MCF 10A (cell line): Measurements from ENCODE around the gene KCNMA1. TPM values are rescaled to one million over a fixed set of nuclear protein-coding genes. Genes with fewer than 3 reads are reported as not detected.
A peak's percentile ranks its signal among the peaks of the same experiment; 100 is the strongest.

Experiments
- BruUV-seq: library from RNA; stranded (reverse); fragments of 400-500 nt; replicated peaks from 2 replicates; lab custom pipeline; 2021; lab: Mats Ljungman, UMichigan
- CTCF ChIA-PET: fragments of 300-600 bp; sonication (Branson Sonifier 250); formaldehyde crosslinking; extraction: SDS; loops from one replicate; lab custom pipeline; 2021; ENCODE audit warnings: antibody characterized with exemption, inconsistent platforms; lab: Yijun Ruan, JAX
- POLR2A ChIA-PET: fragments of 300-600, 350-650 bp; sonication (Branson Sonifier 250); formaldehyde crosslinking; extraction: SDS; loops from one replicate; lab custom pipeline; 2020; ENCODE audit warnings: antibody characterized with exemption, inconsistent platforms; lab: Yijun Ruan, JAX
- DNase-seq: peaks from one replicate; pipeline ENCODE4 v3.0.0-alpha.2; 2018; ENCODE audit not compliant: unreplicated experiment
- H3K27ac Mint-ChIP-seq: one replicate; pipeline ENCODE4 v1.8.0; 2022; ENCODE audit warnings: mild to moderate bottlenecking, low read depth, mixed read lengths; ENCODE audit not compliant: unreplicated experiment
- H3K27me3 Mint-ChIP-seq: one replicate; pipeline ENCODE4 v1.8.0; 2022; ENCODE audit warnings: mixed read lengths; ENCODE audit not compliant: insufficient read depth, unreplicated experiment
- H3K36me3 Mint-ChIP-seq: one replicate; pipeline ENCODE4 v1.8.0; 2022; ENCODE audit warnings: mild to moderate bottlenecking, moderate library complexity, mixed read lengths; ENCODE audit not compliant: insufficient read depth, unreplicated experiment
- H3K4me1 Mint-ChIP-seq: one replicate; pipeline ENCODE4 v1.8.0; 2022; ENCODE audit warnings: mixed read lengths; ENCODE audit not compliant: insufficient read depth, unreplicated experiment
- H3K4me3 Mint-ChIP-seq: one replicate; pipeline ENCODE4 v1.8.0; 2022; ENCODE audit warnings: mild to moderate bottlenecking, moderate library complexity, mixed read lengths; ENCODE audit not compliant: unreplicated experiment
- H3K9me3 Mint-ChIP-seq: one replicate; pipeline ENCODE4 v1.8.0; 2022; ENCODE audit warnings: mixed read lengths; ENCODE audit not compliant: unreplicated experiment
- CTCF ChIP-seq: fragments of 200-600 bp; IDR thresholded peaks from one replicate; pipeline ENCODE4 v1.8.0; 2022; ENCODE audit warnings: antibody characterized with exemption, mild to moderate bottlenecking; ENCODE audit not compliant: unreplicated experiment
- intact Hi-C: fragments of 100-400 bp; cut with micrococcal nuclease; formaldehyde crosslinking; loops from 2 replicates; pipeline ENCODE4 v1.14.1; 2022
- total RNA-seq: library from RNA; stranded (reverse); gene quantifications from 2 replicates; pipeline ENCODE4 v1.2.3, GENCODE V29; 2022

Gene KCNMA1
- total RNA-seq, 1 experiment from 2014 or later: 7.5 TPM

- no peak overlapping the region for H3K27ac Mint-ChIP-seq
- BruUV-seq: no TSS peak
- DNase-seq: no peak
- no peaks in the 10 kb centered on the region for H3K9me3 Mint-ChIP-seq
- TF ChIP-seq CTCF: no peak
- no peaks in the 10 kb centered on the region for H3K36me3 Mint-ChIP-seq
- intact Hi-C loops: no loop called here
- no peaks in the 10 kb centered on the region for H3K4me1 Mint-ChIP-seq
- H3K4me3 Mint-ChIP-seq: no peak overlapping the region
- ChIA-PET CTCF (no interaction called here), POLR2A (no interaction called here)
- H3K27me3 Mint-ChIP-seq: no peaks in the 10 kb centered on the region
Measured at GRCh38 chr10:76954838-76955237, 682.8 kb downstream of the KCNMA1 start.

DNA sequence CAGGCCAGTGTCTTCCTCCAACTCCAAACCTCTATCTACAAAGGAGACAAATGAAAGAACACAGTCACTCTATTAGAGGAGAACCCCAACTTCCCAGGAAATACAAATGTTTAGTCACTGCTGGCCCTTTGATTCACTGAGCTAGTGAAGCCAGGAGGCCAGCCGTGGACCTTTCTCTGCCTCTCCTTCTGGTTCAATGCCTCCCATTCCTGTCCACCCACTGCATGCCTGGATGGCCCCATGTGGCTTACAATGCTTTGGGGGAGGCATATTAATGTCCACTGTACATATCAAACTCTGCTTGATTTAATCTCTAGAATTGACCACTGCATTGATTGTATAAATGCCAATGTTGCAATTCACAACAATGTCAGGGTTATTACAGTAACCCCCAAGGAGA lies 687.3 kb downstream of the KCNMA1 start:
- DNase-seq: no peak
- BruUV-seq: no TSS peak
- Mint-ChIP-seq H3K36me3 (no peaks in the 10 kb centered on the region), H3K4me3 (no peak overlapping the region), H3K4me1 (no peaks in the 10 kb centered on the region), H3K27me3 (no peaks in the 10 kb centered on the region), H3K27ac (no peak overlapping the region), H3K9me3 (no peaks in the 10 kb centered on the region)
- intact Hi-C loops: no loop called here
- ChIA-PET CTCF (interaction anchor here (0.6 to 0.7 kb wide), 2 partner anchors 33 to 1023 kb away, joined by 3 read pairs; no protein-coding TSS in a partner anchor), POLR2A (interaction anchor here (0.6 kb wide), 1 partner anchor 351 kb away, joined by 3 read pairs; no protein-coding TSS in a partner anchor)
- TF ChIP-seq CTCF: no peak

DNA sequence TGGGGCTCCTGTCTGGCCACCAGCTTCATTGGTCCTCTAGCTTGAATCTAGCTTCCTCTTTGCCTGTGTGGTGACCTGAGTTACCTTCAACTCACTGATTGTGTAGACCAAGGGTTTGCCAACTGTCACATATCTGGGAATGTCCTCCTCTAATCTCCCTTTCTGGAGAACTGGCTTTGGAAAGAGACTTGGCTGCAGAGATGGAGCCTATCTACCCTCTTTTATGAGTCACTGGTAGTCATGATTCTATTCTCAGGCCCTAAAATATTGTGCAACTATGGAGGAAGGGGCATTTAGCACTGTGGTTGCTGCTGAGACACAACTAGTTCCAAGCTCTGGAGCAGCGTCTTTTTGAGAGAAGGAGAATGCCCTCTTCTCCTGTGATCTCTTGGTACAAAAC lies 691.3 kb downstream of the KCNMA1 start:
- Mint-ChIP-seq H3K36me3 (no peaks in the 10 kb centered on the region), H3K27ac (no peak overlapping the region), H3K4me1 (peaks cover 5% of the 10 kb centered on the region), H3K27me3 (no peaks in the 10 kb centered on the region), H3K9me3 (no peaks in the 10 kb centered on the region), H3K4me3 (no peak overlapping the region)
- POLR2A ChIA-PET: no interaction called here
- DNase-seq: peak; percentile 47
- CTCF ChIA-PET: no interaction called here
- no peak for TF ChIP-seq CTCF
- intact Hi-C loops: no loop called here
- BruUV-seq: no TSS peak

- ChIA-PET POLR2A (no interaction called here), CTCF (interaction anchor here (1.4 kb wide), 1 partner anchor 40 kb away, joined by 3 read pairs; no protein-coding TSS in a partner anchor)
- BruUV-seq: no TSS peak
- intact Hi-C loops: no loop called here
- H3K4me1 Mint-ChIP-seq: peaks cover 5% of the 10 kb centered on the region
- TF ChIP-seq CTCF: no peak
- H3K27ac Mint-ChIP-seq: no peak overlapping the region
- H3K9me3 Mint-ChIP-seq: no peaks in the 10 kb centered on the region
- no peak overlapping the region for H3K4me3 Mint-ChIP-seq
- no peaks in the 10 kb centered on the region for H3K27me3 Mint-ChIP-seq
- DNase-seq: no peak
- H3K36me3 Mint-ChIP-seq: no peaks in the 10 kb centered on the region
Measured at GRCh38 chr10:76945166-76945565, 692.4 kb downstream of the KCNMA1 start.
